HL-60 (cell line): ENCODE results near the gene WWOX.

Source experiments
- CTCF ChIP-seq: IDR thresholded peaks from one replicate; pipeline ENCODE4 v1.5.1; 2011; ENCODE audit warnings: low read length, control low read depth, inconsistent platforms; ENCODE audit not compliant: insufficient read depth
- REST ChIP-seq: IDR thresholded peaks from 2 replicates; pipeline ENCODE4 v1.6.1; 2012; ENCODE audit warnings: low read depth; ENCODE audit not compliant: insufficient replicate concordance
- SPI1 ChIP-seq: IDR thresholded peaks from 2 replicates; pipeline ENCODE4 v1.6.1; 2012; ENCODE audit warnings: low read depth, mild to moderate bottlenecking, borderline replicate concordance

GRCh38 chr16:78823027-78823426 is 723.6 kb downstream of the WWOX start:
- TF ChIP-seq CTCF (no peak), SPI1 (no peak), REST (no peak)
